Vagina (tissue), 2 donors: ENCODE measurements around the gene SEC24C.

Experiments
- CTCF ChIP-seq, 3 experiments: fragments of 450-650 bp in 2 of 3; fragments of 200-600 bp in 1 of 3; sonication (generic) in 1 of 3; IDR thresholded peaks; one replicate each; pipeline ENCODE4 v1.5.1; 2017 to 2019; ENCODE audit warnings: antibody characterized with exemption in 3 of 3, mild to moderate bottlenecking in 2 of 3, moderate library complexity in 2 of 3
- POLR2A ChIP-seq, 2 donors: fragments of 450-650 bp; IDR thresholded peaks; one replicate each; pipeline ENCODE4 v1.6.1; 2017; ENCODE audit warnings: antibody characterized with exemption in 2 of 2, mild to moderate bottlenecking in 2 of 2, moderate library complexity in 2 of 2

DNA sequence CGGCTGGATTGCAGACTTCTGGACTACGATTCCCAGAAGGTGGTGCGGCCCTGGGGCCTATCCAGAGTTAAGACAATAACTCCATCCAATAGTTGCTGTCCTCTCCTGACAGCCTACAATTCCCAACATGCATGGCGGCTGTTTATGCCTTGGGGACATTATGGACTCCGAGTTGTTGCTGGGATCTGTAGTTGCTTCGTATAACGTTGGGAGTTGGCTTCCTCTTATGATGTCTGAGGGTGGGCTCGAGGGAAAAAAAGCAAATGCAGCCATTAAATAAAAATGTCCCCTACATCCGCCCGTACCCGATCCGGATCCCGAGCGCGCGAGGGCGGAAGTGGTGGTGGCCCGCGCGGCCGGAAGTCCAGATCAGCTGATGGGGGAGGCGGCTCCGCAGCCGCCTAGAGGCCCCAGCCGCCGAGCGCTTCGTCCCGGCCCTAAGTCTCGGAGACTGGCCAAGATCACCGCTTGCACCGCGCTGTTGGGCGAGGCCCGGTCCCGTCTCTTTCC, 41.1 kb downstream of the SEC24C start, which contains the start of gene ZSWIM8:
- TF ChIP-seq CTCF (IDR thresholded peaks at IDR 0.05) (peak in 1 of 3 experiments; percentile 10), POLR2A (IDR thresholded peaks at IDR 0.05) (peak in 1 of 2 donors; percentile 73)
